CD4-positive, alpha-beta T cell treated with Interleukin-15 for 1 hour (primary cell): ENCODE measurements around the gene CCDC112.
"Not testable (repeated sequence)": the region's sequence is repeated elsewhere in the genome, so short reads cannot be mapped to it uniquely, and the experiment has no call there.

Experiments used
- DNase-seq: peaks from one replicate; pipeline ENCODE4 v3.0.0-alpha.2; 2020

The CCDC112 gene

DNA sequence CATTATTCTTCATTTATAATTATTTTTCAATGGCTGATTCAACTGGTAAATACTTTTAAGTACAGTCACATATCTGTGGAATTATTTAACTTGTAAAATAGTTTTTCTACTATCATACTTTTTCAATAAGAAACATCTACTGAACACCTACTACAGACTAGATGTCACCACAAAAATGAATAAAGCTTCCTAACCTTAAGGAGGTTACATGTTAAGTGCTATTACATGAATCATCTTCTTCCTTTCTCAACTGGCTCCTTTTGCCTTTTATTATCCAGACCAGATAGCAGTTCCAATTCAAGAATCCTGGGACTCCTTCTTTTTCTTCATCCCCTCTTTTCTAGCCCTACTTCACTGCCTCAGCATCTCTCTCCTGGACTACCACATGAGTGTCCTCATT lies 38.5 kb downstream of the CCDC112 start:
- DNase-seq = no peak

DNA sequence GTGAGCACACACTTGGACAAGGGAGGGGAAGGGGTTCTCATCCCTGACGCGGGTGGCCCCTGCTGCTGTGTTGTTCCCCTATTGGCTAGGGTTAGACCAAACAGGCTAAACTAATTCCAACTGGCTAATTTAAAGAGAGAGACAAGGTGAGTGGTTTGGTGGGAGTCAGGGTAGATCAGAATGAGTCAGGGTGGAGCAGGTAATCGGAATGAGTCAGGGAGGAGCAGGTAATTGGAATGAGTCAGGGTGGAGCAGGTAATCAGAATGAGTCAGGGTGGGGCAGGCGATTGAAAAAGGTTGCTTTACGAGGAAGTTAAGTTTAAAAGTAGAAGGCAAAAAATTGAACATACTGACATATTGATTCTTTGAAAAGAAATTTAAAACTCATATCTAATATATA lies 47.1 kb downstream of the CCDC112 start:
- not testable (repeated sequence) for DNase-seq

DNA sequence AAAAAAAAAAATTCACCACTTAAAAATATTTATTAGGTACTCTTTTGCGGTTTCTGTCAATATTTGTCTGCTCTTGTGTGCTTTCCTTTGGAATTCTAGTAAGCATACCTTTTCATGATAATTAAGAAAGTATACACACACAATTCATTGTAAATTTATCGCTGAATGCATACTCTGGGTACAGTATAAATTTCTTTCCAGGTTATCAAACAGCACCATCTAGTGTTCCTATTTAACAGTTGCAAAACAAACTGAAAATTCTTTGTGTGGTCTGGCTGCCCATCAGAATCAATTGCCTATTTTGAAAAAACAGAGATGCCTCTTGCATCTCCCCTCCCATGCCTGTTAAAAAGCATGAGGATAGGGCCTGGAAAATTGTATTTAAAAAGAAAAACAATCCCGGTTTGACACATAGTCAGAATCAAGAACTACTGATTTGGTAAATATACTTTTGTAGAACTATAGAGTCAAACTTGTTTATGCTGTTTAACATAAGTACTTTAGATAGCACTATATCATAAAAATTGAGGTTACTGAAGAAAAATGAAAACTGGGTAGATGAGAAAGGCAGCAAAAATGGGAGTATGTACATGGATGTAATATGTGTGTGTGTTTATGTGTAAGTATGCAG lies 50.0 kb downstream of the CCDC112 start:
- no peak for DNase-seq

DNA sequence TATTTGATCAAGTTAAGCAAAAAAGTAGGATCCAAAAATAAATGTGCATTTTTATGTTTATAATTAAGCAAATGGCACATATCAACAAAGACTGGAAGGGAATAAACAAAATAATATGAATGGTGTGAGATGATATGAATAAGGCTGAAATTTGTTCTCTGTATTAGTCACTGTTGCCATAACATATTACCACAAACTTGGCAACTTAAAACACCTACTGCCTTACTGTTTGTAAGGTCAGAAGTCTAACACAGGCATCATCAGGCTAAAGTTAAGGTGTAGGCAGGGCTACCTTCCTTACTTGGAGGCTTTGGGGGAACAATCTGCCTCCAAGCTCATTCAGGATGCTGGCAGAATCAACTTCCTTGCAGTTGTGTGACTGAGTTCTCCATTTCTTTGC lies 53.0 kb downstream of the CCDC112 start:
- DNase-seq = no peak

DNA sequence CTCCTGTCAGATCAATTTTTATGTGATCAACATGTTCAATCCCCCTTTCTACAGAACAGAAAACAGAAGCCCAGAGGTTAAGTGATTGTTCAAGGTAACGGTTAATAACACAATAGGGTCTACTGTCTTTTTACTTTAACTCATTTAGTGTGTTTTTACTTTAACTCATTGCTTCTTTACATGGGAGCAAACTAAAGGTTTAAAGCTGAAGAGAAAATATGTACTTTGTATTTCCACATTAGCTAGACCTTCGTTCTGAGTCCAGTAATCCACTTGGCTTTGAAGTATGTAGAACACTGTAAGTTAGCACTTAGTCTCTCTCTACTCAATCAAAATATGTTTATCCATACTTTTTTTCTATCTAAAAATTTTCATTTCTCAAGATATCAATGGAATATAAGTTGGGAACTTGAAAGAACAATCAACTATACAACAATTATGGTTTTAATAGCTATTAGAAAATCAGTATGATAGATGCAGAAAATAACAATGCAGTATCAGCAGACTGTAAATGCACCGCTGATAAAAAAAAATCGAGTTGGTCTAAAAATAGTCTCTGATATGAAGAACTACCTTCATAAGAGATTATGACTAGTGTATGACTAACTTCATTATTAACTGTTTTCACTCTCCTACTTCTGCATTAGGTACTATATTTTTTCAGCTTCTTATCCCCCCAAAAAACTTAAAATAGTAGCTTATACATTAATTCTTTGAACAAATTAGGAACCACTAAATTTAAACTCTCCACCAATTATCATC lies 54.4 kb downstream of the CCDC112 start:
- no peak for DNase-seq

DNA sequence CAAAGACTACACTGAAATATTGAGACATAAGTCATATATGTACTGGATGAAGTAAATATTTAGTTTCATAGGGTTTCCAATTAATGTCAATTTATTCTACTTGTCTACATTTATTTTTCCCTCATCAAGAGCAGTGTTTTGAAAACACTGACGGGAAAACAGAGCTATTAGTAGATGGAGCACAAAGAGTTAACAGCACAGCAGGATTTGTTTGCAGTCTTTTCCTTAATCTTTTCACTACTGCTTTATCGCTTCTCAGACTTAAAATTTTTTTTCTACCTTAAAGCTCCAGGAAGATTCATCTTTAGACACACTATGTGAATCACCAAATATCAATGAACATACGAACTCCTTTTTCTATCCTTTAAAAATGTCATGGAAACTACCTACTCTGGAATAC lies 59.4 kb downstream of the CCDC112 start:
- DNase-seq = no peak

DNA sequence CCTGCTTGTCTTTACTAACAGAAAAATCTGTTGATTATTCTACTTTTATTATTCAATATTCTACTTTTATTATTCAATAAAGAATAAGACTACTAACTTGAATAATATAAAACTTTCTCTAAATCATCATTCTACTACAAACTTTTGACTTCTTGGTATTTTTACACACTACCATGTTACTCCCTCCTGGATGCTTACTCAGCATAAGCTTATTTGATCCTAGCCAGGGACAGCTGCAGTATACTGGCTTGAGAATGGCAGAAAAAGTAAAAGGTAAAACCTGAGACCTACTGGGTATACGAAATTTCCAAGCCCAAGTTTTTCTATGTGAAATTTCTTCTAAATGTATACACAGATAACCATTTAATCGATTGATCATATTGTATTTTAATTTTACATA lies 59.9 kb downstream of the CCDC112 start:
- DNase-seq = no peak

DNA sequence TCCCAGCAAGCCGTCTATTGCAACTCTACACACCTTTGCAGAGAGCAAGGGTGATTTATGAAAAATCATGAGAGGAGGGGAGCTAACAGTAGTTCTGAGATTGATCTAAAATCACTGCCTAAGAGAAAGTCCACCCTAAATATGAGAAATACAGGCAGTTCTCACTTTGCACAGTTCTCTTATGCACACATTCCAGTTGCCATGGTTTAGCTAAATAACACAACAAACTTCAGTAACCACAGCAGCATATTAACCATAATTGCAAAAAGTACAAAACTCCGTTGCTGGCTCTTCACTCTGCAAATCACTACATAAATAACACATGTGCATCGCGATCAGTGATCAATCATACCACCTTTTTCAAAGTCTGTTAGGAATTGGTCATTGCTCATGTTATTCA lies 64.9 kb downstream of the CCDC112 start:
- no peak for DNase-seq

DNA sequence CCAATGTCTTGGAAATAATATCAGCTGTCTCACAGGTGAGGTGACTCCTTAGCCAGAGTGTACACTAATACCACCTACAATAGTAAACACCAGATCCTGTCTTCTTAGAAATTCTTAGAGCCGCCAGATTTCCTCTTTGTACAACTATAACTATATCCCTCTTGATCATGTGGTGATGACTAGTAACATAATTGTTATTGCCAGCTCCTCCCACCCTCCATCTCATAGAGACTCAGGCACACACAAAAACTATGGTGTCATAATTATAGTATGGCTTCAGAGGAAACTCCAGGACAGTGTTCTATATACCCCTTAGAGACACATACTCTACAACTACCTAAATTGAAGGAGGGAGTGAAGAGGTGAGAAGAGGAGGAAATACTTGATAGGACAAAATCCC lies 66.8 kb downstream of the CCDC112 start:
- DNase-seq = no peak

DNA sequence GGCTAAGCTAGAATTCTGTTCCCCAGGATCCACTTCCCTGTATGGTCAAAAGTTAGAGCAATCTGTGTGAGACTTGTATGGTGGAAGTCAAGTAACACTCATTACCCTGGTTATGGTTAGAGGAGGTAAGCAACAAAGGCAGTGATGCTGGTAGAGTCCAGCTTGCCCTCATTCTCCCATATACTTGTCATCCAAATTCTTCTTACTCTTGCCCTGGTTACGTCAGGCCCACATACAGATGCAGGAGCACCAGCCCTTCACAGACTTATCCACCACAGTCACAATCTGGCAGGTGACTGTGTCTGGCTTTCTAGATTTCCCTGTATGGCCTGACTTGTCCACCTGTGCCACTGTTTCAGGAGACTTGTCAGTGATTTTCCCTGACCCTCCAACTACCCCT lies 69.2 kb downstream of the CCDC112 start:
- no peak for DNase-seq
